PC-9 (cell line): ENCODE data around the gene ADRA2B.

Source experiments
- CTCF ChIP-seq: fragments of 200-600 bp; sonication (generic); conservative IDR thresholded peaks from 2 replicates; pipeline ENCODE4 v1.6.1; 2017; ENCODE audit warnings: mixed run types, antibody characterized with exemption, mild to moderate bottlenecking, moderate library complexity
- EZH2 ChIP-seq: fragments of 200-600 bp; sonication (generic); IDR thresholded peaks from 2 replicates; pipeline ENCODE4 v1.8.0; 2017; ENCODE audit warnings: antibody characterized with exemption, low read depth

- TF ChIP-seq CTCF (no peak), EZH2 (no peak)
Measured at GRCh38 chr2:96161898-96162297, 45.5 kb upstream of the ADRA2B start.
